ENCODE measurements around the gene UTS2R.

UTS2R gene

DNA sequence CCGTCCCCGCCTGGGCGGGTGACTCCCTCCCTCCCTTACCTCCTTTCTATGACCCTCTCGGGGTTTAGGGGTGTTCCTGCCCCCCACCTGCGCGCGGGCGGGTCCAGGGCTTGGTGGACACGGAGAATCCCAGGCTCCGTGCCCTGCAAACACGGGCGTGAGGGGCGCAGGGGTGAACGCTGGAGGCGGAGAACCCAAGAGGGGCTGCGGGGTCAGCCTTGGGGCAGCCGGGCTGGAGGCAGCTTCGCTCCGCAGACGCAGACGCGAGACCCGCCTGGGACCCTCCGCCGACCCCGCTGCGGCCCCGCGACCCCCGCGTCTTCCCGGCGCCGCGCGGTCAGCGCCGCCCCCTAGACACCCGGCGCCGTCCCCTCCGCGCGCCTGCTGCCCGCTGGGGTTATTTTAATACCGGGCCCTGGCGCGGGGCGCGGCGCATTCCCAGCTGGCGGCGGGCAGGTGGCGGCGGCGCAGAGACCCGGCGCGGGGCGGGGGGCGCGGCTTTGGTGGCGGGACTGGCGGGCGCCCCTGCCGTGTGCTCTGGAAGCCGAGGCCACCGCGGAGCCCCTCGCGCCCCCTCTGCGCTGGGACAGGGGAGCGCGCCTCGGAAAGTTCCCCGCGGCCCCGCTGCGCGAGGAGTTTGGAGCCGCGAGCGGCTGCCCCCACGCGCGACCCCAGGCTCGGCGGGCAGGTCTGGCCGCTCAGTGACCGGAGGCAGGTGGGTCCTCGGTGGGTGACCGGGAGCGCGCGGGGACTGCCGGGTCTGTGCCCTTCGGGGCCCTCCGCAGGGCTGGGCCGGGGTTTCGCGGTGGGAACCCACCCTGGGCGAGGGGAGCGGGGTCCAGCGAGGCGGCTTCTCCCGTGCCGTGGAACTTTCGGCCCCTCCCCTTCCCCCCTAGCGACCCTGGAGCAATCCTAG, at the start of gene UTS2R:
Gene UTS2R (plus strand): TSS at position 433 of the 916 bp plus-strand sequence. CDS start 2,560 bp downstream, outside the sequence.
- DNase-seq, result no peak

DNA sequence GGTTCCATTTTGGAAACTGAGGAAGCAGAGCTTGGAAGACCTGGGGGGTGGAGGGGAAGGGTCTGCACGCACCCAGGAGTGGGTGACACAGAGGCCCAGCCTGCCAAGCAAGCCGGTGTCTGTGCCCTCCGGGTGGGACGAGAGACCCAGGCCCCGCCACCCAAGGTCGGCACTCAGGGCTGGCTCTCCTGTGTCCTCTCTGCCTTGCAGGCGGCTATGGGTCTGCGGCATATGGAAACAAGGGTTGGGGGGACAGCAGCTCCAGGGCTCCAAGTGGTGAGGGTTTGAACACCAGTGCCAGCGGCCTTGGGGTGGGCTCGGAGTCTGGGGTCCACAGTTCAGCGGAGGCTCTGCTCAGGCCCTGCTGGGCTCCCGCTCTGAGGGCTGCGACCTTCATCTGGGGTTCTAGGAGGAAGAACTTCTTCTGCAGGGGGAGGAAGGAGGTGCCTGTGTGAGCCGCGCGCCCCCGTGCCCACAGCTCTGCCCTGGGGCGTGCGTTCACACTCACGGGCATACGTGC, 49.6 kb upstream of the UTS2R start:
- no peak for DNase-seq

DNA sequence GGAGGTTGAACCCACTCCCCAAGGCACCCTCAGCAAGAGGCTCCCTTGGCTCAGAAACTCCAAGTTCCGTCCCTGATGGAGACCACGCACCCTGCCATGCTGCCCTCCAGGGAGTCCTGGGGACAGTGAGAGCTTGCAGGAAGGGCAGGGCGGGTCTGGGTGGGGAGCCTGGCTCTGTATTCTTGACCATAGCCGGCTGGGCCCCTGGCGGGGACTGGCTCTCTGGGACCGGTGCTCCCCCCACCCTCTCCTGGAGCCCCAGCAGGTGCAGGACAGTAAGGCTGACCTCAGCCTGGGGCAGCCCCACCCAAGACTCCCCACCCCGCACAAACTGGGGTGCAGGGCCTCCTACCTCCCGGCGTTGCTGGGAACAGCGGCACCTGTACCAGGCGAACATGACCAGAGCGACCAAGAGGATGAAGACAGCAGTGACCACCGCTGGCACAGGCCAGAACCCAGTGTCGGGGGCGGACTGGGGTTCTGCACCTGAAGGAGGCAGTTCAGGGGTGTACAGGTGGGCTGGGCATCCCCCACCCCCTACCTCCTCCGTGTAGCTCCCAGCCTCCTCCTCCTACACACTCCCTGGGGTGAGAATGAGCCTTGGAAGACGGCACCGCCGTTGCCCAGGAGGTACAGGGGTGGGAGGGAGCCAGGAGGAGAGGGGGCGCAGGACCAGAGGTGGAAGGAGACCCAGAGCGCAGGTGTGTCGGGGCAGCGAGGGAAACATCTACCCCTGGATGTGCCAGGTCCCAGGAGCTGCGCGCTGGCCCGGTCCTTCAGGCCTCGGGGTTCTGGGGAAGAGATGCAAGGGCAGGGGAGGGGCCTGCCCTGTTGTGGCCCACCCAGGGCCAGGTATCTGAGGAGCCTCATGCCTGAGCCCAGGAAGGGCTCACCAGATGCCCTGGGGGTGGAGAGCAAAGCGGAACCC, 48.8 kb upstream of the UTS2R start:
- DNase-seq, result no peak

DNA sequence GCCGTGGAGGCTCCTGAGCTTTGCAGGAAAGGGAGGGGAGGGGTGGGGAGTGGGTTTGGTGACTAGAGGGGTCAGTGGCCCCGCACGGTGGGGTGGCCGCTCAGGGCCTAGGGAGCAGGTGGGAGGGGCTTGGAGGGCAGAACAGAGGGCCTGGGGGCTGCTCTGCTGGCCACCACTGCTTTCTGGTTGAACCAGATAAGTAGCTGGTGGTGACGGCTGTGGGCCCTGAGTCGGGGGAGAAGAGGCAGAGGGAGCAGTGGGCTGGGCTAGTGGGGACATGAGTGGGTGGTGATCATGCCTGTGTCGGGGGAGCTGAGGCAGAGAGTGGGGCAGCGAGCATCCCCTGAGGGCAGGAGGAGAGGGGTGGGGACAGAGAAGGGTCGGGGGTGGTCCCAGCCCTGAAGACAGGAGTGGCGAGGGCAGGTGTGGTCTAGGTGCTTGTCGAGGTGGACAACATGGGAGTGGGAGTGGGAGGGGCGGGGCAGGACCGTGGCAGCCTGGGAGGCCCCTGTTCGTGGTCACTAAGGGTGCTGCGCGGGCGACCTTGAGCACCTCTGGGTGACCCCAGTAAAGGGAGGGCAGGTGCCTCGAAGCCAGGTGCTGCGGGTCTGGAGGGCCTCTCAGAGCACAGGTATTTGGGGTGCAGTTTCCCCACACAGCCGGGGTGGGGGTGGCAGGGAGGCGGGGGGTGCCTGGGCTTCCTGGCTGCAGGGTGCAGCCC, 47.9 kb upstream of the UTS2R start:
- DNase-seq, result no peak

DNA sequence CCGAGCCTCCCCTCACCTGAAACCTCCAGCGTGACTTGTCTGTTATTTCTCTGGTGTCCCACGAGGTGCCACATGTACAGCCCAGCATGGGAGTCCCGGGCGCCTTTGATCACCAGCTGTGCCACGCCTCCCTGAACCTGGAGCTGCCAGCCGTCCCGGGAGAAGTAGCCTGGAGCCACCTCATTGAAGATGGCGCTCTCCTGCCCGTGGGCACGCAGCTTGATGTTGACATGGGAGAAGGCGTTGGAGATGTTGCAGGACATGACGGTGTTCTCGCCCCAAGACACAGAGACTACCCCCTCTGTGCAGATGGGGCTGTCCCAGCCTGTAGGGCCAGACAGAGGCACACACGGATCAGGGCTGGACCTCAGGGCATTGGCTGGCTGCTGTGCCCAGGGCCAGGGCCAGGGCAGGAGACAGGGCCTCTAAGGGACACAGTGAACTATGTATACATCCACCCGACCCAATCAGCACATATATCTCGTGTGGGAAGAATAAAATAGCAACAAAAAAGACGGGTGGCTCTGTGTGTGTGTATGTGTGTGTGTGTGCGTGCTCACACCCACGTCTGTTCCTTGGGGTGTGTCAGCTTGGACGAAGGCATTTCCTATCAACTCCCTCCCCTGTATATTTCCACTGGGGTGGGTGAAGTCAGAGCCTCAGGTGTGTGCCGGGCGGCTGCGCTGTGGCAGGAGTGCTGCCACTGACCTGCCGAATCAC, 46.8 kb upstream of the UTS2R start:
- DNase-seq, result no peak

DNA sequence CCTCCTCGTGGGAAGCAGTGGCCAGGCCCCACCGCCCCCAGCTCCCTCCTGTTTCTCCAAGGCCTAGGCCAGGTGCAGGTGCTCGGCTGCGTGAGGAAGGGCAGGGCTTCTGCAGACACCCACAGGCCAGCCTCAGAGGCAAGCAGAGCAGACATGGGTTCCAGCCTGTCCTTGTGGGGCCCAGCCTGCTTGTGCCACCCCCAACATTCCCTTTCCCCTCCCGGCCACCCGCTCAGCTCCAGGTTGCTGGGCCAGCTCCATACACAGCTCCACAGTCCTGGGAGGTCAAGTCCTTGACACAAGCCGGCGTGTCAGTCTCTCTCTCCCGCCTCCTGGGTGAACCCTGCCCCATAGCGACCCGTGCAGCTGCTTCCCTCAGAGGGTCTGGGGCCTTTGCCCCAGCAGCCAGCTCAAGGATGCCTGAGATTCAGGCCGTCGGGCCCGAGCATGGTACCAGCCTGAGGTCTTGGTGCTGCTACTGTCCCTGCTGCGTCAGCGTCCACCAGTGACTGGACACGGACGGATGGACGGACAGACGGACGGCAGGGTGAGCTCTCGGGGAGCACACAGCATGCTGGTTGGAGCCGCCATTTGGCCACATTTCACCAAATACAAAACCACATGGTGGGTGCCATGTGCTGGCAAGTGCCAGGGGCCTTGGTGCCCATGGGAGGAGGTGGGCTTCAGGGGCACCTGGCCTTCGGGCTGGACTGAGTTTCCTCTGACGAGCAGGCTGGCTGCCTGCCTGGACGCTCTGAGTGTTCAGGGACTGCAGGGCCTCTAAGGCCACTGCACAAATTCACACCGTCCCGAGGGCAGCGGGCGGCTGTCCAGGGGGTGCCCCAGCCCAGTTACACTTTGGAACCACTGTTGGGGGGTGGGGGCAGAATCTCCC, 46.0 kb upstream of the UTS2R start:
- no peak for DNase-seq

DNA sequence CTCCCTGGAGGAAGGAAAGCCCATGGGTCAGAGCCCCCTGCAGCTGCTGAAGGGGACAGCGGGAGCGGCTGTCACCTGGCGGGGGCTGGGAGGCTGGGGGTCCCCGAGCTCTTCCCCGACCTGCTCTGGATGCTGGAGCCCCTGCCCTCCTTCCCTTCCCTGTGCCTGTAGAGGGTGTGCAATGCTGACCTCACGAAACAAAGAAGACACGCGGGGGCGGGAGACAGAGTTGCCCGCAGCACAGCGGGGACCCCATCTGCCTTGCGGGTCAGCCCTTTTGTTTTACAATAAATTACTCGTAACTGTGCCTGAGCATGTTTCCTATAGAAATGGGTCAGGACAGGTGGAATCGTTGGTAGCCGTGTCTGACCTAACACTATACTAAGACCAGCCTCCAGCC, 44.3 kb upstream of the UTS2R start:
- no peak for DNase-seq

DNA sequence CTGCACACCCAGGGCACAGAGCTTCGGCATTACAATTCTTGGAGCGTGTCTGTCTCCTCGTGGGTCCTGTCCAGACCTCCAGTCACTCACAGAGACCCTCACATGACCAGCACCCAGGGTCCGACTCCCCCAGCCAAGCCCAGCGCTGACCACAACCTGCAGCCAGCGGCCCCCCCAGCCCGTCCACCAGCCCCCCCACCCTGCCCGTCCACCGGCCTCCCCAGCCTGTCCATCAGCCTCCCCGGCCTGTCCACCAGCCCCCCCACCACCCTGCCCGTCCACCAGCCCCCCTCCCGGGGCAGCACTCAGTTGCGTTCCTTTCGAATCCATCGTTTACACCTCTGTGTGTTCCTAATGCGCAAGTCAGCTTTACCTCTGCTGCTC, 43.8 kb upstream of the UTS2R start:
- DNase-seq, result no peak

DNA sequence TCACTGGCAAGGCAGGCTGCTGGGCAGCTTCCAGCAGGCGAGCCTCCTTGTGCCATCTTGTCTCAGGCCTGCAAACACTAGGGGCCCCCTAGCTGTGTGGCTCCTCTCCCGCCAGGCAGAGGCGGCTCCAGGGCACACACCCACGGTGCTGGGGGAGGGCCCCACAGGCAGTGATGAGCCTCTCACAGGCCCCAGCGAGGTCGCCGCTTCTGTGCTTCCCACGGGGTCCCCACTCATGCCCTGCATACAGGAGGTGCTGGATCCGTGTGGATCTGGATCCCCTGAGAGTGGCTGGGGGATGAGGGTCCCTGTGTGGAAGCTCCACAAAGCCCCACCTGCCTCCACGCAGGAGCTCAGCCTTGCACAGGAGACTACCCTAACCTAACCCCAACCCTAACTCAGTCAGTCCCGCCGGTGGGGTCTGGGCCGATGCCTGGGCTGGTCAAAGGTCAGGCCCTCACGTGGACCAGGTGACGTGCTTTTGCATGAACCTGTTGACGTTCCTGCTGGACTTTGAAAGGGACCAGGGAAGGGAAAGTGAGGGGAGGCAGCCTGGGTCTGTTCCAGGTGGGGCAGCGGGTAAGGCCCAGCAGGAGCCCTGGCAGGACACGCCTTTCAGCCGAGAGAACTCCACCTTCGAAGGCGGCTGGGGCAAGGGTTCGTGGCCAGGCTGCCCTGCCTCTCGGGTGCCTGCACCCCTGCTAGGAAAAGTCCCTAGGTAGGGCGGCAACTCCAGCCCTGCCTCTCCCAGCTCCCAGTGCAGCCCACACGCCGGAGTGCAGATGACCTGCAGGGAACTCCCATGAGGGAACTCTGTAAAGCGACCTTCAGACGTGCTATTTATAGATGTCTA, 43.2 kb upstream of the UTS2R start:
- no peak for DNase-seq

DNA sequence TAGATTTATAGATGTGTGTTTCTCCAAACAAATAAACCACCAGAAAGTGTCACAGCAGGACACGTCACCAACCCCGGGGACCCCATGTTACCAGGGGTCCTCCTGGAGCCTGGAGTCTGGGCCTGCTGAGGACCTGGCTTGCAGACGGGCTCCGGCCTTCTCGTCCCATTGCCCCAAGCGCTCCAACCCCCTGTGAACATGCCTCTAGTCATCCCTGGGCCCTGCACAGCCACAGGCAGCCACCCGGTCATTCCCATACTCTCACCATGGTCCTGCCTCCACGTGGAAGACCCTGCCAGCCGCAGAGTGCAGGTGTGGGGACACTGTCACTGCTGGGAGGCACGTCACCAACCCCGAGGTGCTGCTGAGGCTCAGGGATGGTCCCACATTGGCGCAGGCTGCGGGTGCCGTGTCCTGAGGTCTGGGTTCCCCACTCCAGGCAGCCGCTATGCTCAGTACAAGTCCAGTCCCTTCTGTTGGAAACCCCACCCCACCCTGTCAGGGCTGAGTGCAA, 42.5 kb upstream of the UTS2R start:
- no peak for DNase-seq

DNA sequence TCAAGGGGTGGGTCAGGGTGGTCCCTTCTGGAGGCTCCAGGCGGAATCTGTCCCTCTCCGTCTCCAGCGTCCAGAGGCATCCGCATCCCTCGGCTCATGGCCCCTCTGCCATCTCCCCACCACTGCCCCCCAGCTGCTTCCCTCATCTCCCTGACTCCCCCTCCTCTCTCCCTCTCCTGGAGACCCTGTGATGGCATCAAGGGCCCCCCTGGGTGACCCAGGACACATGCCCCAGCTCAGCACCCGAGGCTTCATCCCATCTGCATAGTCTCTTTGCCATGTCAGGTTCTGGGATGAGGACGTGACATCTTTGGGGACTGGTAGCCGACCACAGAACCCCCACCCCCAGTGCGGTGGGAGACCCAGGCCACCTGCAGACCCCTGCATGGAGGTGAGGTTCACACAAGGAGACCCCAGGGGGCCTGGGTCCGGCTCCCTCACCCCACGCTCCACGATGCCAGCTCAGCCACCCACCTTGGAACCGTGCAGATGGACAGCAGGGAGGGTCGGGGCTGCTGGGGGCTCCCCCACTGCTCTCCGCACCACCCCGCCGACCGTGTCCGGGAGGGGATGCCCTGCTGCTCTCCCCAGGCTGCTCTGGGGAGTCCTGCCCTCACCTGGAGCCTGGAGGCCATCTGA, 41.8 kb upstream of the UTS2R start:
- no peak for DNase-seq

DNA sequence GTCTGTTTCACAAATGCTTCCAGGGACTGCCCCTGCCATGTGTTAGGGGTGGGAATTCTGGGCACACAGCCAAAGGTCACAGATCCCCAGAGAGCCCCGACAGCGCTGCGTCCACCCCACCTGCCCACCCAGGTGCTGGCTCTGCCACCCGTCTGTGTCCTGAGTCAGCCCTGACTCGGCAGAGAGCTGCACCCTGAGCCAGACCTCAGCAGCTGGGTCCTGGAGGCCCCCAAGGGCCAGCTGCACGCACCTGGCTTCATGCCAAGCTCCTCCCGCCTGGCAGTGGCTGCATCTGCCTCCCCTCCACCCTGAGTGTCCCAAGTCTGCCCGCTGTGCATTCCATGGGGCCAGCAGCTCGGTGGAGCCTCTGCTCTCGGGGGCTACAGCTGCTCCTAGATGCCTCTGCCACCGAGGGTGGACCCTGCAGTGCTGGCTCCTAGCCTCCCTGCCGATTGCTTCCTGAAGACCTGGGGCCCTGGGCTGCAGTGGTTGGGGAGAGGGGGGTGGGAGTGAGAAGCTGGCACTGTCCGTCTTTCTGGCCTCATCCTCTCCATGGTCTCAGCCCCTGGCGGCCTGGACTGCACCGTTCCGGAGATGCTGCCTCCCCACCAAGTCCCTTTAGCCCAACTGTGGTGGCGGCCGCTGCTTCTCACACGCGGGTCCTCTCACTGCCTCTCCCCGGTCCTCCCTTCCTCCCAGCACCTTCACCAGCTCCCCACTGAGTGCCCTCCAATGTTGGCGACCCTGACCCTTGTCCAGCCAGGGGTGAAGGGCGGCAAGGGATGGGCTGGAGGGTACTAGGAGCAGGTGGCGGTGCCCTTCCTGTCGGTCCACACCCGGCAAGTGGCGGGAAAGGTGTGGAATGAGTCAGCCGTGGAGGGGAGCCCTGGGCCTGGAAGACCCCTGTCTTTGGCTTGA, 41.0 kb upstream of the UTS2R start:
- DNase-seq, result no peak

DNA sequence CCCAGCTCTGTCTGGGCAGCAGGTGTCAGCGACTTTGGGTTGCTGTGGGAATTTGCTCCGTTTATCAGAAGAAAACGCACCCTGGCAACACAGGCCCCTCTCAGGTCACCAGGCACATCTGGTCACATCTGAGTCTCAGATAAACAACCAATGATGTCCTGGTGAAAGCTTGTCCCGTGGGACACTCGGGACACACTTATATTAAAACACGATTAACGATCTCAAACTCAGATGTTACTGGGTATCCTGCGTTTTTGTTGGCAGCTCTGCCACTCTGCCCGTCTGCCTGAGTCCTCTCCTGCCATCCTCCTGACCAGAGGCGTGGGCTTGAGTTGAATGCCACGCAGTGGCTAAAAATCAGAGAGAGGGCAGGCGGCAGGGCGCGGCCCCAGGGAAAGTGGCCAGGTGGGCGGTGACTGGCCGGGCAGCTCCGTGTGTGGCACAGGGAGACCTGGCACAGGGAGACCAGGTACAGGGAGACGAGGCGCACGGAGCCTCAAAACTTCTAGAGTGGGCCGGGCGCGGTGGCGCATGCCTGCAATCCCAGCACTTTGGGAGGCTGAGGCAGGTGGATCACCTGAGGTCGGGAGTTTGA, 40.1 kb upstream of the UTS2R start:
- no peak for DNase-seq

DNA sequence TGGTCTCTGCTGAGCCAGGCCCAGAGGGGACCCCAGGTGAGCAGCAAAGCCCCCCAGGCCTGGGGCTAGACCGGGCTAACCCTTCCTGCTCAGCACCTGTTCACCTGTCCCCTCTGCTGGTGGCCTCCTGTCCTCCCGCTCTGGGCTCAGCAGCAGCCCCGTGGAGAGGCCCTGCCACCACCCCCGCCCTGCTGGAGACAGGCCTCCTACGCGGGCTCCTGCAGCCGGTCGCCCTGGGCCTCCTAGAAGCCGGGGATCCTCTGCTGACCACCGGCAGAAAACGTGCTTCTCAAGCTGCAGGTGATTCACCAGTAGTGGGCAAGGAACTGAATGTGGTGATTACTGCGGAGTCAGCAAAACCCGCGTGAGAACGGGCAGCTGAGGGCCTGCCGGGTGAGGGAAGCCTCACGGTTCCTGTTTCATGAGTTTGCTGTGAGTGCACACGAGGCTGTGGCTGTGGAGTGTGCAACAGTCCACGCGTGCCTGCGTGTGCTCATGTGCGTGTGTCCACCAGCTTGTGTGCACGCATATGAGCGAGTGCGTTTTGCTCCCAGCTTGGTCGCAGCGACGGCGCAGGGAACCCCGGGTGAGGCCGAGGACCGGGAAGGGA, 38.8 kb upstream of the UTS2R start:
- DNase-seq, result no peak

DNA sequence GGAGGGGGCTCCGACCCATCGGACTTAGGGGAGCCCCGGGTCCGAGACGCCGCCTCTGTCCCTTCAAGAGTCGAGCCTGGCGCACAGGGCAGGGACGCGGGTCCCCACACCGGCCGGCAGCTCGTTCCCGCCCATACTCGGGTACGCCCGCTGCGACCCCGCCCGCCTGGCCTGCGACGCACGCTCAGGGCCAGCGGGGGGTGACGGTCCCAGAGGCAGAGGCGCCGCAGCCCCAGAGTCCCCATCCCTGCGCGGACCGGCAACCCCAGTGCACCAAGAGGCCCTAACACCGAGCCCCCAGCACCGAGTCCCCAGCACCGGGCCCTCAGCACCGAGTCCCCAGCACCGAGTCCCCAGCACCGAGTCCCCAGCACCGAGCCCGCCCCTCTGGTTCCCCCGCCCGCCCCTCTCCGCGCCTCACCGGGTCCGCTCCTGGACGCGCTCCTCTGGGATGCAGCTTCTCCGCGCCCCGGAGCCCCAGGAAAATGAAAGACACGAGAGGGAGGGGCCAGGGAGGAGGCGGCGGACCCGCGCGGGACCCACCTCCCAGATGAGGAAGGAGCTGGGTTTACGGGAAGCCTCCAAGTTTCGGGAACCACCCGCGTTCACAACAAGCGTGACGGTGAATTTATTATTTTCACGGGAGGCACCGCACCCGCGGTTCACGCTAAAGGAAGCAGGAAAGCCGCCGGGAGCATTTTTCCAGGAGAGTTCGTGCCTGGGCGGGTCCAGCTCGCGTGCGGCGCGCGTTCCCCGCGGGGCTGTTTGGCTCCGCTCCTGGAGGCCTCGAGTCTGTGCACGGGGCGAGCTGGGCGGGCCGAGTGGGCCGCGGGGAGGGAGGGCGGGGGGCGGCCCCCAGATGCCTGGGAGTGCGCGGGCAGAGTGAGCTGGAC, 38.0 kb upstream of the UTS2R start, which contains the start of gene SECTM1:
Gene SECTM1 (minus strand): TSS at position 488 of the 893 bp plus-strand sequence. CDS start 6,526 bp downstream, outside the sequence.
- no peak for DNase-seq

DNA sequence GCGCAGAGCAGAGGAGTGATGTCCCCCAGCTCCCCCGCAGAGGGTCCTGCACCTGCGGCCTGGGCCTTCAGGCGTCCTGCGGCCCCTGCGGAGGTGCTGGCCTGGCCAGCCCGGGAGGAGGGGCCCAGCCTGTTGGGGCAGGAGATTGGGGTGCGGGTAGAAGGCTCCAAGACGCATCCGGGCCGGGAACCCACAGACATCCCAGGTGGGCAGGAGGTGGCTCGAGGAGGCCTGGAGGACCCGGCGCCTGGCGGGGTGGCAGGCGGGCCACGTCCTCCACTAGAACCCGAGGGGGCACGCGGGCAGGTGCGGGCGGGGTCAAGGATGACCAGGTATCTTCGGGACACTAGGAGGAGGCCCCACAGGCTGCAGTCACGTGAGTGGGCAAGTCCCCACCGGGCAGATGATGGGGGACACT, 37.4 kb upstream of the UTS2R start:
- DNase-seq, result no peak
